Erythroblast (primary cell): ENCODE measurements around the gene ATN1.

ENCODE experiments used
- GATA1 ChIP-seq: IDR thresholded peaks from 2 replicates; pipeline ENCODE4 v1.6.1; 2011; ENCODE audit warnings: low read depth, mild to moderate bottlenecking, control low read depth, low read length, moderate library complexity
- POLR2A ChIP-seq: IDR thresholded peaks from 2 replicates; pipeline ENCODE4 v1.6.1; 2011; ENCODE audit warnings: mild to moderate bottlenecking, low read length

- TF ChIP-seq POLR2A (no peak), GATA1 (no peak)
These were observed 6.4 kb downstream of the ATN1 start for GRCh38 chr12:6934110-6934509.
